GM19395 (cell line): ENCODE results near the gene GATA5.

ENCODE experiments used
- ATAC-seq: cut with Tn5 transposase; IDR thresholded peaks from one replicate; pipeline ENCODE4 v1.9.1; 2021; ENCODE audit warnings: mild to moderate bottlenecking, moderate library complexity; ENCODE audit not compliant: unreplicated experiment

Gene GATA5

DNA sequence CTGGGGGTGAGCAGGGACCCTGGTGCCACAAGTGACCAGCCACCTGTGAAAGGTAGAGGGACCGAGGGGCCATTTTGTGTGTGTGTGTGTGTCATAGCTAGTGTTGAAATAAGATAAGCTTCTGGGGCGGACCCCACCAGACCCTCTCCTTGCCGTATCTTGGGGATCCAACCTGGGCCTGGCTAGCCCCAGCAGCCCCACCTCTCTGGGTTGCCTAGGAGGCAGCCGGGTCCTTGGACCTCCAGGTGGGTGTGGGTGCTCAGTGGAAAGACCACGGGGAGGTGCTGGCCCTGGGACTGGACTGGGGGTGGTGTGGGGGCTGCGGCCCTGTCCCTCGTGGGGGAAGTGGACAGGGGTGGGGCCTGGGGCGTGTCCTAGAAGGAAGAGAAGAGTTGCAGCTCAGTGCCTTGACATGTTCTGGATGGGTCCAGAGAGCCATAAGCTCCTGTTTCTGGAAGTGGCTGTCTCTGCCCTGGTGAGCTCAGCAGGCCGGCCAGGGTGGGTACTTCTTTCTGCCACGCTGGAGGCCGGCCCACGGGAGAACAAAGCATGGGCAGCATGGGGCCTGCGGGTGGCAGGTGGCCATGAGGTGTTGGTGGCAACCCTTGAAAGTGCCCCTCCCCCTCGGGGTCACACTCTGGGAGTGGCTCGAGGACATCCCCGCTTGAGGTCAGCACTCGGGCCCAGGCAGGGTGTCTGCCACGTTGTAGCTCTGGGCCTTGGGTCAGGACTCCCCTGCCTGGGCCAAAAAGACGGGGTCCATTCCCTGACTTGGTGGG is 56.9 kb downstream of the GATA5 start:
- ATAC-seq: no peak

DNA sequence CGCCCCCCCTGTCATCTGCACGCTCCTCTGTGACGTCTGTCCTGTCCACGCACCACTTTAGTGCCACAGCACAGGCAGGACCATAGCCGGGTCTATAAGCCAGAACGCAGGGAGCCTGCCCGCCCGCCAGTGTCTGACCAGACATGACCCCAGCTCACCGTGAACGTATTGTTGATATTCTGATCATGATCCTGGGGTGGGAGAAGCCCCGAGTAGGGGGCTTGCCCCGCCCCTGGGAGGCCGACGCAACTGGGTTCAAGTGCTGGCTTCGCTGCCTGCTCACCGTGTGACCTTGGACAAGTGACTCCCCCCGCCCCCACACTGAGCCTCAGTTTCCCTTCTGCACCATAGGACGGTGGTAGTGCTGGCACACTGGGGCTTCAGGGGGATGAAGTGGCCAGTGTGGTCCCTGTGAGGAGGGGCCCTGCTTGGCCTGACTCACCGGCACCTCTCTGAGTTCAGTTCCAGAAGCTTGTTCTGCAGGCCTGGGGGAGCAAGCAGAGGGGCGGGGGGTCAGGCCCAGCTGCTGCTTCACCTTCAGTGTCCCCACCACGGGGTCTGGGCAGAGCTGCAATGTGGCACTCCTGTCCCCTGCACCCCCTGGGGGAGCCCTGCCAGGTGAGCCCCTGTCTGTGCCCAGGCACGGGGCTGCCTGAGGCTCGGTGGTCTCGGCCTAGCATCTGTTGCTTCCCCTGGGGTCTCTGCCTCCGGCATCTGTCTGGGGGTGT is 57.6 kb downstream of the GATA5 start:
- ATAC-seq: no peak

DNA sequence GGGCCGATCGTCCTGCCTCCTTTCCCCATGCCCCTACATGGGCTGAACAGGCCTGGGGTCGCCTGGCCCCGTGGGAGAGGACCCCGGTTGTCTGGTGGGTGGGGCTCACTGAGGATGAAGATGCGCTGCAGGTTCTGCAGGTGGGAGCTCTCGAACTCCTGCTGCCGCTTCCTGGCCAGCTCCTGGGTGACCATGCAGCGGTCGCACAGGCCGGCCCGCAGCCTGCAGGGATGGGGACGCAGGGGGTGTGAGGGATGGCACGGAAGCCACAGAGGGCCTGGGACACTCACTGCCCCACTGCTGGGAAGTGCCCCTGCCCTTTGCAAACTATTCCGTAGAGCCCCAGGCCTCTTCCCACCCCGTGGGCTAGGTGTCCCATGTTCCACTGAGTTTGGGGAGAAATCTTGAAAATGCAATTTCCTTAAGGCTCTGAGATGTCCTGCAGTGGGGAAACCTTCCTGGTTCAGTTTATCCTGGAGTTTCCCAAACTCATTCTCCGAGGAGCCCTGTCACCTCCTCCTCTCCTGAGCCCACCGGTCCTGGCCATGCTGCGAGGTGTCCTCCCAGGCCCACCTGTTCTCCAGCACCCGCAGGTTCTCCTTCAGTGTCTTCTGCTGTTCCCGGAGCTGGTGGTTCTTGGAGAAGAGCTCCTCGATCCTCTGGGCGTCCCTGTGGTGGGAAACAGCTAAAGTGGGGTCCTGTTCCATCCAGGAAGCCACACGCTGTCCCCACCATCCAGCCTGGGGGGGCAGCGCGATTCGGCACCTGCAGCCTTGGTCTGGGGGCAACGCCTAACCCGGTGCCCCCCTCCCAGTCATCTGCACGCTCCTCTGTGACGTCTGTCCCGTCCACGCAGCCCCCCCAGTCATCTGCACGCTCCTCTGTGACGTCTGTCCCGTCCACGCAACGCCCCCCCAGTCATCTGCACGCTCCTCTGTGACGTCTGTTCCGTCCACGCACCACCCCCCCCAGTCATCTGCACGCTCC is 58.9 kb downstream of the GATA5 start:
- no peak for ATAC-seq

DNA sequence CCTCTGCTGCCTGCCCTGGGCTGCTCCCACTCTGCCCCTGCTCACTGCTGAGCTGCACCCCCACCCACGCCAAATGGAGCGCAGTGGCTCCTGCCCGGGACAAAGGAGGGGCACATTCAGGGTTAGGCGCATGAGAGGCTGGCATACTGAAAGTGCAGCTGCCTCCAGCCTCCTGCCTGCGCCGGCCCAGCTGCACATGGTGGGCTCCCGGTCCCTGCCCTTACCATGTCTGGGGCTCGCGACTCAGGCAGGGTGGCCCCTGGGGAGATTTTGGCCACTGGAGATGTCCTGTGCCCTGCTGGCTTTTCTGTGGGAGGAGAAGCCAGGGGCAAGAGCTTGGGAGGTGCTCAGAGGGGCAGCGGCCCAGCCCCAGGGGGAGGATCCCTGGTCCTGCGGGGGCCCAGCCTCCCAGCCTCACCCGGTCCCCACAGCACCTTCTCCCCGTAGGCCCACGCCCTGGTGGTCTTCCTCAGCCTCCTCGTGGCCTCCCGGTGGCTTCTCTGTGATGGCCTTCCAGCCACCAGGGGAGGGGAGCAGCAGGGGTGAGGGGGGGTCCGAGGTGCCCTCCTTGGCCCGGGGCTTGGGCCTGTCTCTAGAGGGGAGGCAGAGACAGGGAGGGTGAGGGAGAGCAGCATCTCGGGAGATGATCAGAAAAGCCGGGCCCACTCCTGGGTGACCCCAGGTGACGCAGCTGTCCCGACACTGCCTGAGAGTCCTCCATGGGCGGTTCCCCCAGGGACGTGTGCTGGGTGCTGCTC is 60.3 kb downstream of the GATA5 start:
- ATAC-seq: no peak

DNA sequence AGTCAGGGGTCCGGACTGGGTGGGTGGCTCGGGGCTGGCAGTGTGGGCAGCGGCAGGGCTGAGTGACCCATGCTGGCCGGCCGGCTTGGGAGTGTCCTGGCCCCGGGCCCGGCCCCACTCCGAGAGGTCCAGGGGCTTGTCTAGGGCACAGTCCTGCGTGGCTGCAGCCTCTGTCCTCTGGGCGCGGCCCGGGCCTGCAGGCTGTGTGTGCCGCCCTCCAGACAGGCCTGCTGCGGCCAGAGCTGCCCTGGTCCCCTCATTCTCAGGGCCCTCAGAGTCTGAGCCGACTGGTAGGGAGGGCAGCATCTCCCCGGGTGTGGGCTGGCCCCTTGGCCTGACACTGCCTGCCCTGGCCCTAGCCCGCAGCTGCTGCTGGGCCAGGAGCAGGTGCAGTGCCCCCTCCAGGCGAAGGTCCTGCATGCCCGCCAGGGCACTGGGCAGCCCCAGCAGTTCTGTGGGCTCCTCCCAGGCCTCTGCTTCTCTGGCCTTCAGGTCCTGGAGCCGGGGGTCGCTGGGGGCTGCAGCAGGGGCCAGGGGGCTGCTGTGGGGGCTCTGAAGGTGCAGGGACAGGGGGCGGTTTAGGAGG is 61.8 kb downstream of the GATA5 start:
- no peak for ATAC-seq
